Activated CD4-positive, alpha-beta memory T cell treated with anti-CD3 and anti-CD28 coated beads, Interleukin-2, amount 10 ng/mL, durations not matched to agents 7 days and 5 days (primary cell): Measurements from ENCODE around the gene PAX8. TPM values are rescaled to one million over a fixed set of nuclear protein-coding genes. Genes with fewer than 3 reads are reported as not detected.
A peak's percentile ranks its signal among the peaks of the same experiment; 100 is the strongest.

ENCODE experiments used
- CTCF ChIA-PET: fragments of 350-600 bp; sonication (Branson Sonifier 250); formaldehyde crosslinking; loops from one replicate; lab custom pipeline; 2021; ENCODE audit warnings: antibody characterized with exemption, inconsistent platforms; lab: Charles Lee
- POLR2A ChIA-PET: fragments of 350-600 bp; sonication (Branson Sonifier 250); formaldehyde crosslinking; loops from one replicate; lab custom pipeline; 2021; ENCODE audit warnings: antibody characterized with exemption; lab: Charles Lee
- DNase-seq: peaks from one replicate; pipeline ENCODE4 v3.0.0-alpha.2; 2020
- H3K27ac Mint-ChIP-seq: one replicate; pipeline ENCODE4 v1.8.0; 2021; ENCODE audit warnings: mild to moderate bottlenecking, mixed read lengths
- H3K27me3 Mint-ChIP-seq: one replicate; pipeline ENCODE4 v1.8.0; 2021; ENCODE audit warnings: mixed read lengths
- H3K36me3 Mint-ChIP-seq: one replicate; pipeline ENCODE4 v1.8.0; 2021; ENCODE audit warnings: low read depth, mixed read lengths
- H3K4me1 Mint-ChIP-seq: one replicate; pipeline ENCODE4 v1.8.0; 2021; ENCODE audit warnings: mixed read lengths
- H3K4me3 Mint-ChIP-seq: one replicate; pipeline ENCODE4 v1.8.0; 2021; ENCODE audit warnings: mild to moderate bottlenecking, mixed read lengths
- H3K9me3 Mint-ChIP-seq: one replicate; pipeline ENCODE4 v1.8.0; 2021; ENCODE audit warnings: mixed read lengths
- total RNA-seq, 2 experiments: library from RNA; stranded (reverse); gene quantifications; one replicate each; pipeline ENCODE4 v1.2.3, GENCODE V29; 2021

PAX8 gene
- total RNA-seq, 2 experiments from 2014 or later, result 1.7 TPM

DNA sequence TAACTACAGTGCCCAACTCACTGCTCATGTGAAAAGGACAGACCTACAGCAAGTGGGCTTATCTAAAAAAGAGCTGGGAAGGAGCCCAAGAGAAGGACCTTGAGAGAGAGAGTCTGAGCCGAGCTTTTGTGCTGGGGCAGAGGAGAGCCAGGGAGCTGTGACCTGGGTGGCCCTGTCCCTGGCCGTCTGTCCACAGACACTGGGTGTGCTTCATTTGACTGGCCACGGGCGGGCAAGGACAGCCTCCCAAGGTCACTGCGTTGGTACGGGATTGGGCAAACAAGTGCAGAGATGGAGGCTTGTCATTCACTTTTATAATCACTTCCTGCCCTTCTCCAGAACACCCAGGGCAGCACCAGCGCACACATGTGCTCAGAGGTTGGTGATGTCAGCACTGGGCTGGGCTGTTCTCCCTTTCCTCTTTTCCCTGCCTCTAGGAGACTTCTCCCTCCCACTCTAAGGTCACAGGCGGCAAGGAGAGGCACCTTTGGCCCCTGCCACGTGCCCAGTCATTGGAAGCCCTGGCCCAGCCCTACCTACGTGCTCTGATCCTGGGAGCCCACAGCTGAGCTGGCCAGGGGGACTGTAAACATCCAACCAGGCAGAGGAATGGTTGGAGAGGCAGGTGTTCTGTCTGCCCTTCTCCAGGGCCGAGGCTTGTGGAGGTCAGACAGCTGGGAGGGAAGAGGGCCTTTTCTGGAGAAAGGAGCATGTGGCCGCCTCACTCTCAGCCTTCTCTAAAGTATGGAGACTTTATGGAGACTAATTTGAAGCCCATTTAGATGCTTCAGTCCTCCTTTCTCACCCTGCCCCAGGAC is 111.4 kb downstream of the PAX8 start:
- DNase-seq, result peak; percentile 51
- Mint-ChIP-seq H3K9me3 (peaks cover 5% of the 10 kb centered on the region), H3K36me3 (peaks cover 17% of the 10 kb centered on the region), H3K4me1 (peaks cover 62% of the 10 kb centered on the region), H3K4me3 (no peak overlapping the region), H3K27ac (peak overlapping the region; percentile 75), H3K27me3 (no peaks in the 10 kb centered on the region)
- CTCF ChIA-PET, result interaction anchor here (1.4 to 2.6 kb wide), 4 partner anchors 10 to 223 kb away, joined by 4 to 13 read pairs (median 6); no protein-coding TSS in a partner anchor
- POLR2A ChIA-PET, result interaction anchor here (0.6 to 5.7 kb wide), 5 partner anchors 7 to 790 kb away, joined by 3 to 49 read pairs (median 3); partner anchors contain the start of gene PSD4

DNA sequence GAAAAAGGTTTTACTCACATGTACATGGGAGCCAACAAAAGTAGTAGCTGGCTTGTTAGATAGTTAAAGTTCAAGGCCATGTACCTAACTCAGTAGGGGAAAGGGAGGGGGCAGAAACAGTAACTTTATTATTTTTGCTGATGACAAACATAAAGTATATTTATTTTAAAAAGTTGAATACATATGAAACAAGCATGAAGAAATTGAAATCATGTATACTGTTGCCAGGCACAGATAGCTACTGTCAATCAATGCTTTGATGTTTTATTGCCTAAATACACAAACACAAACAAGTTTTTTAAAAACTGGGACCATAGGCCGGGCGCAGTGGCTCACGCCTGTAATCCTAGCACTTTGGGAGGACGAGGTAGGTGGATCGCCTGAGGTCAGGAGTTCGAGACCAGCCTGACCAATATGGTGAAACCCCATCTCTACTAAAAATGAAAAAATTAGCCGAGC is 112.5 kb downstream of the PAX8 start:
- Mint-ChIP-seq H3K27me3 (no peaks in the 10 kb centered on the region), H3K27ac (no peak overlapping the region), H3K36me3 (peaks cover 10% of the 10 kb centered on the region), H3K4me1 (peaks cover 51% of the 10 kb centered on the region), H3K9me3 (peaks cover 2% of the 10 kb centered on the region), H3K4me3 (no peak overlapping the region)
- POLR2A ChIA-PET, result interaction anchor here (1.2 to 5.7 kb wide), 2 partner anchors 8 to 15 kb away, joined by 4 to 49 read pairs; partner anchors contain the start of gene PSD4
- DNase-seq, result no peak
- CTCF ChIA-PET, result interaction anchor here (1.4 to 2.6 kb wide), 2 partner anchors 9 to 224 kb away, joined by 4 to 13 read pairs; no protein-coding TSS in a partner anchor

Other genes starting within 250 kb of the PAX8 start
- not detected for gene IL36B, start 226.1 kb downstream of the PAX8 start, total RNA-seq
- gene IL36RN, start 219.7 kb downstream of the PAX8 start, total RNA-seq, result not detected
- not detected for gene IL1F10, start 211.0 kb downstream of the PAX8 start, total RNA-seq
- 1 to 10 TPM; 2.6 to 3.3 TPM for gene IL1RN, start 151.3 kb downstream of the PAX8 start, total RNA-seq
- 100 to 1,000 TPM; 261 to 272 TPM for gene PSD4, start 105.0 kb downstream of the PAX8 start, total RNA-seq
- 10 to 100 TPM; 30.6 to 32.7 TPM for gene ZNG1B, start 158.8 kb upstream of the PAX8 start, total RNA-seq
- under 1 TPM; 0.18 to 0.23 TPM for gene FOXD4L1, start 219.7 kb upstream of the PAX8 start, total RNA-seq